K562 (cell line): ENCODE measurements around the gene C16orf95. TPM values are rescaled to one million over a fixed set of nuclear protein-coding genes. Genes with fewer than 3 reads are reported as not detected.

Source experiments
- ATAC-seq: fragments of 200-7000 bp; cut with Tn5 transposase; 3 replicates; pipeline ENCODE4 v1.9.1; 2020; ENCODE audit warnings: moderate library complexity
- BruUV-seq: library from RNA; stranded (reverse); fragments of 400-500 nt; replicated peaks from 2 replicates; lab custom pipeline; 2021; lab: Mats Ljungman, UMichigan
- CTCF ChIA-PET: fragments of 300-600 bp; formaldehyde crosslinking; extraction: SDS; loops from one replicate; lab custom pipeline; 2021; ENCODE audit warnings: low intra/inter-chr PET ratio; lab: Yijun Ruan, JAX
- POLR2A ChIA-PET: fragments of 300-600, 350-650 bp; sonication (Branson Sonifier 250); formaldehyde crosslinking; extraction: SDS; loops from one replicate; lab custom pipeline; 2021; ENCODE audit warnings: antibody characterized with exemption, inconsistent platforms; lab: Yijun Ruan, JAX
- DNase-seq, 4 experiments: peaks; one replicate each; pipeline versions ENCODE4 v3.0.0 to v3.0.0-alpha.2; 2011 to 2018; ENCODE audit warnings: low spot score in 3 of 4, mixed read lengths in 3 of 4; ENCODE audit errors: extremely low read depth in 1 of 4
- FAIRE-seq: peaks from 2 replicates; lab custom pipeline; 2011; peaks lifted over from hg19 to GRCh38; lab: Jason Lieb, UNC
- H2AFZ ChIP-seq: 2 replicates; pipeline ENCODE4 v1.6.0; 2011; ENCODE audit warnings: low read depth, low read length, control low read depth, inconsistent platforms
- H3K27ac ChIP-seq: fragments of 200-600 bp; 3 replicates; pipeline ENCODE4 v1.8.0; 2011; ENCODE audit warnings: low read depth, mild to moderate bottlenecking, control low read depth, inconsistent platforms, low read length, moderate library complexity, mixed read lengths; ENCODE audit errors: extremely low read depth
- H3K27me3 ChIP-seq, 2 experiments: fragments of 300-600 bp in 1 of 2; 2 replicates in 1 of 2; 3 replicates in 1 of 2; pipeline versions ENCODE4 v1.6.0 to v1.8.0; 2011; ENCODE audit warnings: inconsistent platforms in 2 of 2, low read length in 2 of 2, mild to moderate bottlenecking in 1 of 2, mixed read lengths in 1 of 2, moderate library complexity in 1 of 2; ENCODE audit not compliant: control insufficient read depth in 2 of 2, insufficient read depth in 2 of 2
- H3K36me3 ChIP-seq: fragments of 300-600 bp; 3 replicates; pipeline ENCODE4 v1.8.0; 2011; ENCODE audit warnings: mild to moderate bottlenecking, low read length, inconsistent platforms; ENCODE audit not compliant: control insufficient read depth, insufficient read depth
- H3K4me1 ChIP-seq, 2 experiments: fragments of 200-600 bp in 1 of 2; replicated peaks in 1 of 2; 2 replicates in 1 of 2; 3 replicates in 1 of 2; pipeline versions ENCODE4 v1.5.1 to v1.8.0; 2011; ENCODE audit warnings: inconsistent platforms in 2 of 2, low read length in 2 of 2, mild to moderate bottlenecking in 1 of 2, mixed read lengths in 1 of 2, moderate library complexity in 1 of 2; ENCODE audit not compliant: control insufficient read depth in 2 of 2, insufficient read depth in 2 of 2
- H3K4me2 ChIP-seq: 2 replicates; pipeline ENCODE4 v1.6.1; 2011; ENCODE audit warnings: low read length, control low read depth, inconsistent platforms, mixed read lengths; ENCODE audit not compliant: insufficient read depth
- H3K4me3 ChIP-seq: fragments of 200-600 bp; sonication (generic), shearing (Covaris generic); 2 replicates; pipeline ENCODE4 v1.5.1; 2016; ENCODE audit warnings: control low read depth, inconsistent platforms
- H3K79me2 ChIP-seq: fragments of 200-600 bp; 3 replicates; pipeline ENCODE4 v1.8.0; 2011; ENCODE audit warnings: low read length, inconsistent platforms; ENCODE audit not compliant: control insufficient read depth, insufficient read depth
- H3K9ac ChIP-seq, 2 experiments: 2 replicates each; pipeline versions ENCODE4 v1.6.0 to v1.6.1; 2011; ENCODE audit warnings: low read depth in 2 of 2, low read length in 2 of 2, control low read depth in 1 of 2, inconsistent platforms in 1 of 2, mild to moderate bottlenecking in 1 of 2, mixed read lengths in 1 of 2; ENCODE audit not compliant: insufficient read depth in 1 of 2
- H3K9me1 ChIP-seq: one replicate; pipeline ENCODE4 v1.6.0; 2011; ENCODE audit warnings: inconsistent platforms, mild to moderate bottlenecking, low read length, moderate library complexity; ENCODE audit not compliant: control insufficient read depth, insufficient read depth
- H3K9me3 ChIP-seq: replicated peaks from 2 replicates; pipeline ENCODE4 v1.5.1; 2011; ENCODE audit warnings: low read depth, low read length, inconsistent platforms; ENCODE audit not compliant: control insufficient read depth, insufficient read depth
- H4K20me1 ChIP-seq: replicated peaks from 2 replicates; pipeline ENCODE4 v1.6.1; 2011; ENCODE audit warnings: low read length, inconsistent platforms, mixed read lengths; ENCODE audit not compliant: control insufficient read depth, insufficient read depth
- ADNP ChIP-seq: fragments of 200-800 bp; sonication (Bioruptor generic); IDR thresholded peaks from 2 replicates; pipeline ENCODE4 v1.6.1; 2016; ENCODE audit warnings: missing genetic modification characterization, missing compliant biosample characterization
- CXXC5 ChIP-seq: fragments of 250-450 bp; sonication (Bioruptor Pico); IDR thresholded peaks from 2 replicates; pipeline ENCODE4 v1.8.0; 2022; ENCODE audit warnings: inconsistent platforms, mild to moderate bottlenecking, moderate library complexity
- EGR1 ChIP-seq: fragments of 450-650 bp; conservative IDR thresholded peaks from 2 replicates; pipeline ENCODE4 v1.6.1; 2017; ENCODE audit warnings: mild to moderate bottlenecking
- MED1 ChIP-seq: sonication (generic); formaldehyde crosslinking; IDR thresholded peaks from 2 replicates; pipeline ENCODE4 v1.8.1; 2023; ENCODE audit warnings: missing genetic modification reagents, borderline replicate concordance
- PML ChIP-seq: IDR thresholded peaks from 2 replicates; pipeline ENCODE4 v1.6.1; 2012; ENCODE audit warnings: low read length, inconsistent platforms
- RBM25 ChIP-seq: fragments of 200-400 bp; formaldehyde crosslinking; IDR thresholded peaks from 2 replicates; pipeline ENCODE4 v1.6.1; 2018; ENCODE audit warnings: low read length, low read depth, moderate library complexity; ENCODE audit not compliant: severe bottlenecking
- TFAM ChIP-seq: fragments of 250-450 bp; sonication (Bioruptor Pico); conservative IDR thresholded peaks from 2 replicates; pipeline ENCODE4 v1.5.0; 2021; ENCODE audit warnings: mild to moderate bottlenecking, moderate library complexity
- ZNF134 ChIP-seq: fragments of 250-450 bp; sonication (Bioruptor Pico); conservative IDR thresholded peaks from 2 replicates; pipeline ENCODE4 v1.4.0; 2020
- WGBS: fragments of 100-300 bp; shearing (Covaris generic); methylation state at CpG from one replicate; pipeline ENCODE4 v1.1.6; 2016; ENCODE audit warnings: low coverage, mixed read lengths; ENCODE audit not compliant: insufficient coverage; ENCODE audit errors: missing lambda C conversion rate; 5-methylcytosine and 5-hydroxymethylcytosine counted together
- in situ Hi-C: fragments of 300-500 bp; cut with MboI; formaldehyde crosslinking; loops from 4 replicates; pipeline ENCODE4 v1.15.0; 2018; ENCODE audit warnings: inconsistent platforms, mixed read lengths
- intact Hi-C: fragments of 100-400 bp; cut with micrococcal nuclease; formaldehyde crosslinking; loops from 2 replicates; pipeline ENCODE4 v1.14.2; 2022
- polyA plus RNA-seq, 8 experiments: library from polyadenylated mRNA; depleted of rRNA in 4 of 8; stranded (reverse) in 5 of 8; unstranded in 3 of 8; fragments of >200 nt; fragmentation: Nextera tagmentation in 2 of 8; fragmentation: Illumina TruSeq in 1 of 8; extraction: Ambion mirVana in 2 of 8; extraction: Trizol in 1 of 8; gene quantifications; 2 replicates each; pipeline versions ENCODE4 v1.2.1 to v1.2.3, GENCODE V29; 2011 to 2014; ENCODE audit warnings: inconsistent platforms in 1 of 8, missing spikeins in 1 of 8
- total RNA-seq, 7 experiments: library from RNA; depleted of rRNA in 6 of 7; stranded (reverse); fragments of >200 nt in 6 of 7; fragmentation: Illumina TruSeq in 2 of 7; extraction: Trizol in 2 of 7; gene quantifications; 2 replicates each; pipeline versions ENCODE4 v1.2.1 to v1.2.3, GENCODE V29; 2011 to 2021; ENCODE audit warnings: low replicate concordance in 1 of 7

Gene C16orf95
- total and polyA plus RNA-seq, 9 of the 15 experiments (the other 6 are each of a cell fraction or from before 2014, with no cell fraction given): 6.5 to 20.5 (median 9.4) TPM

DNA sequence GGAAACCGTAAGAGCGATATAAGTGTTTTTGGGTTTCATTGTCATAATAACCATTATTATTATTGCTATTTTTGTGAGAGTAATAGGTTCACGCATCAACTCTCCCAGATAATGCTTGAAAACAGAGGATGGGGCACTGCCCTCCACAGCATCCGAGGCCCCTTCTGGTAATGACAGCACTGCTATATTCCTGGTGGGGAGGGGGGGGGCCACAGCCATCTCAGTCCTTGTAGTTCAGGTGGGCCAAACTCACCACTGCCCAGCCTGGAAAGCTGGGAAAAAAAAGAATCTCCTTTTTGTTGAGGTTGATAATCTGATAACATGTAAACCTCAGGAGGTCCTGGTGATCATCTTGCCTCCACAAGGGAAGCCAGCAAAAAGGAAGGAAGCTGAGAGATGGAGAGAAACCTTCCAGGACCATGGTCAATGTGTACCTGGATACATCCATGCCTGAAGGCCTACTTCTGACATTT, 706 bp downstream of the C16orf95 start:
- Histone ChIP-seq H3K36me3 (peaks cover 18% of the 10 kb centered on the region), H2AFZ (no peak overlapping the region), H3K9ac (peak overlapping the region; percentile 92 to 99; a peak in 3 of 4 replicates), H4K20me1 (no peaks in the 10 kb centered on the region), H3K4me3 (peak overlapping the region; percentile 79), H3K9me1 (no peaks in the 10 kb centered on the region), H3K27me3 (no peaks in the 10 kb centered on the region), H3K79me2 (peaks cover 22% of the 10 kb centered on the region), H3K4me2 (peak overlapping the region; percentile 99), H3K9me3 (no peaks in the 10 kb centered on the region), H3K4me1 (peaks cover 6 to 13% of the 10 kb centered on the region in 2 experiments; a peak in 4 of 5 replicates), H3K27ac (peak overlapping the region; percentile 93; the same call in 2 of the 3 replicates)
- in situ Hi-C loops (no loop called here), intact Hi-C loops (loop anchor here (2.0 kb wide), 2 partner anchors 68 to 76 kb away; partner anchors contain the start of gene MAP1LC3B)
- ATAC-seq (no peak), DNase-seq (no peak), FAIRE-seq (no peak)
- ChIA-PET CTCF (no interaction called here), POLR2A (interaction anchor here (0.6 to 5.2 kb wide), 5 partner anchors 8 to 577 kb away, joined by 3 to 42 read pairs (median 5); no protein-coding TSS in a partner anchor)
- peak; percentile 81 for TF ChIP-seq RBM25
- no peak for TF ChIP-seq MED1 (CRISPR knock-in tag)
- 91% methylated on average over 4 of the region's 4 CpGs for WGBS
- BruUV-seq: no TSS peak

- in situ Hi-C loops: no loop called here
- H3K9me1 ChIP-seq: no peaks in the 10 kb centered on the region
- CTCF ChIA-PET: no interaction called here
- FAIRE-seq (no peak), DNase-seq (no peak), ATAC-seq (no peak)
- no peaks in the 10 kb centered on the region for H4K20me1 ChIP-seq
- H2AFZ ChIP-seq: no peak overlapping the region
- WGBS: 81% methylated on average over 9 of the region's 10 CpGs
- H3K9me3 ChIP-seq: no peaks in the 10 kb centered on the region
- H3K27me3 ChIP-seq: no peaks in the 10 kb centered on the region
- peaks cover 22% of the 10 kb centered on the region for H3K79me2 ChIP-seq
- intact Hi-C loops: no loop called here
- peaks cover 13 to 20% of the 10 kb centered on the region in 2 experiments for H3K4me1 ChIP-seq
- no peak overlapping the region for H3K4me2 ChIP-seq
- no peak for TF ChIP-seq CXXC5 (CRISPR knock-in tag)
- no peak for TF ChIP-seq TFAM (CRISPR knock-in tag)
- TF ChIP-seq ZNF134 (CRISPR knock-in tag): no peak
- TF ChIP-seq EGR1: no peak
- TF ChIP-seq ADNP (tag): no peak
- no peak for TF ChIP-seq PML
- H3K9ac ChIP-seq: peak overlapping the region in 1 of 2 experiments; percentile 70; a peak in 1 of 4 replicates
- no peak overlapping the region for H3K4me3 ChIP-seq
- BruUV-seq: no TSS peak
- POLR2A ChIA-PET: interaction anchor here (0.7 to 5.2 kb wide), 2 partner anchors 10 to 11 kb away, joined by 4 to 42 read pairs; no protein-coding TSS in a partner anchor
- peaks cover 13% of the 10 kb centered on the region for H3K36me3 ChIP-seq
- H3K27ac ChIP-seq: no peak overlapping the region
Measured at GRCh38 chr16:87314990-87315420, 2.2 kb downstream of the C16orf95 start.
